Memory B cell (primary cell): ENCODE results near the gene DENR.
A peak's percentile ranks its signal among the peaks of the same experiment; 100 is the strongest.
"Not testable (repeated sequence)": the region's sequence is repeated elsewhere in the genome, so short reads cannot be mapped to it uniquely, and the experiment has no call there.

ENCODE experiments used
- ATAC-seq: fragments of 150-1000 bp; cut with Tn5 transposase; 2 replicates; pipeline ENCODE4 v1.10.0; 2021; ENCODE audit warnings: low read depth, mild to moderate bottlenecking, moderate library complexity
- DNase-seq, 2 donors: peaks; one replicate each; pipeline ENCODE4 v3.0.0; 2022; ENCODE audit warnings: low spot score in 2 of 2
- H3K27ac Mint-ChIP-seq: one replicate; pipeline ENCODE4 v1.8.0; 2022; ENCODE audit warnings: mild to moderate bottlenecking, moderate library complexity, mixed read lengths
- H3K27me3 Mint-ChIP-seq: one replicate; pipeline ENCODE4 v1.8.0; 2022; ENCODE audit warnings: mixed read lengths
- H3K36me3 Mint-ChIP-seq: one replicate; pipeline ENCODE4 v1.8.0; 2022; ENCODE audit warnings: mild to moderate bottlenecking, mixed read lengths
- H3K4me1 Mint-ChIP-seq: one replicate; pipeline ENCODE4 v1.8.0; 2022; ENCODE audit warnings: mixed read lengths
- H3K4me3 Mint-ChIP-seq: one replicate; pipeline ENCODE4 v1.8.0; 2022; ENCODE audit warnings: mild to moderate bottlenecking, moderate library complexity, mixed read lengths
- H3K9me3 Mint-ChIP-seq: one replicate; pipeline ENCODE4 v1.8.0; 2022; ENCODE audit warnings: mixed read lengths

DENR gene

DNA sequence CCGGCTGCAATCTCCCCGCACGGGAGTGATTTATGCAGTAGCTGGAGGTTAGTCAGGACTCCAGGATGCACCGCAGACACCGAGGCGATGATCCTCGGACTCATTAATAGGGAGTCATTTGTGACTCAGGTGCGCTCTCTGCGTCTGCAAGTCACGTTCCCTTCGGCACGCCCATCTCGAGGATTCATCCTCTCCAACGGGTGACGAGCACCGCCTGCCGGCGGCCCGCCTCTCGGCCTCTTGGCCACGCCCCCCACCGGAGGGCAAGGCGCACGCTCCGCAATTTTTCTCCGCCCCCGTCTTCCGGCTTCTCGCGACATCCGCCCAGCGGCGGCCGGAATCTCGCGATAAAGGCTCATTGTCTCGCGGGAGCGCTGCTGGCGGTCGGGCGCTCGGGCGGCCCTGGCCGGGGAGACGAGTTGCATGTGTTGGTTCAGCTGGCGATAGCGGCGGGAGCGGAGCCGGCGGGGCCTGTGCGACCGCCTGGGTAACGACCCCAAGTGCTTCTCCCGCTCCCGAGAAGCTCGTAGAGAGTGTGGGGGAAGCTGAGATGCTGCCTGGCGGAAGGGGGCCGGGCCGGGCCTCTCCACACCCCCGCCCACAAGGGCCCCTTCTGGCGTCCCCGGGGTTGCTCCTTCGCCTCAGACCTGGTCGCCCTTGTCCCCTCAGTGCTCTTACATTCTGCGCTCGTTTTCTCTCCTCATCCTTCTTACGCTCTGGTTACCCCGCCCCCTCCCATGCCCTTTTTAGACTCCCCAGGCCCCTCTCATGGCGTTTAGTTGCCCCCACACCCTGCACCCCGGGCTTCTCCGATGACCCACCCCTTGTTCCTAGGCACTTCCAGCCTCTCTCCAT lies at the start of gene DENR:
TSS of gene DENR (plus strand) at position 361 of the 855 bp plus-strand sequence. CDS start 878 bp downstream, outside the sequence.
- H3K27ac Mint-ChIP-seq, result peak within 1 kb of the TSS; percentile 95
- peak within 1 kb of the TSS; percentile 97 for H3K4me3 Mint-ChIP-seq
- ATAC-seq, result peak; percentile 86
- peaks cover 46% of the 10 kb centered on the region for H3K4me1 Mint-ChIP-seq
- peak; percentile 99 to 100 for DNase-seq
- H3K36me3 Mint-ChIP-seq, result peaks cover 26% of the 10 kb centered on the region
- no peaks in the 10 kb centered on the region for H3K9me3 Mint-ChIP-seq
- H3K27me3 Mint-ChIP-seq, result no peaks in the 10 kb centered on the region

DNA sequence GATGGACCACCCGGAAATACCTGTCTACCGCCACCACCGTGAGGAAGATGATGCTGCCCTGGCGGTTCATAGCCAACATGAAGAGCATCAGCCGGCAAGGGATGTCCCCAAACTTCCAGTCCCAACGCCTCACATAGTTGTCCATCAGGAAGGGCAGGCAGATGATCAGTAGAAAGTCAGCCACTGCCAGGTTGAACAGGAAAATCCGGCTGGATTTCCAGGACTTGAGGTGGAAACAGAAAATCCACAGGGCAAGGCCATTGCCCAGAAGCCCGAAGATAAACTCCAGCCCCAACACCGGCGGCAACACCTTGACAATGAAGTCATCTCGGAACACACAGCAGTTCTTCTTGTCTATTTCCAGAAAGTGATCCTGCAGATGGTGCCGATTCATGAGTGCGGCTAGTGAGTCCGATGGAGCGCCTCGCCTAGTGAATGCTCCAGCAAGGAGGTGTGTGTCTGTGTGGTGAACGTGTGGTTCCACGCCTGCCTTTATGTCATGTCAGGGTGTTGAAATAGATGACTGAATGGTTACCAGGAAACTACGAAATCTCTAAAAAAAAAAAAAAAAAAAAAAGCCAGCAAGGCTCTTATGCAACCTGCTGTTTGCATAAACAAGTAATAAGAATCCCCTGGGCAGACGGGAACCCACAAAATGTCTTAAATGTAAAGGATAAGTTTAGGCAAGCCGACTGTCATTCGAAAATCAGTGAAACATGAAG lies 49.6 kb upstream of the DENR start, which contains the start of gene HCAR2:
TSS of gene HCAR2 (minus strand) at position 468 of the 722 bp plus-strand sequence. CDS start at position 394, 74 bp downstream.
- H3K4me3 Mint-ChIP-seq, H3K27ac Mint-ChIP-seq, DNase-seq: not testable (repeated sequence)

DNA sequence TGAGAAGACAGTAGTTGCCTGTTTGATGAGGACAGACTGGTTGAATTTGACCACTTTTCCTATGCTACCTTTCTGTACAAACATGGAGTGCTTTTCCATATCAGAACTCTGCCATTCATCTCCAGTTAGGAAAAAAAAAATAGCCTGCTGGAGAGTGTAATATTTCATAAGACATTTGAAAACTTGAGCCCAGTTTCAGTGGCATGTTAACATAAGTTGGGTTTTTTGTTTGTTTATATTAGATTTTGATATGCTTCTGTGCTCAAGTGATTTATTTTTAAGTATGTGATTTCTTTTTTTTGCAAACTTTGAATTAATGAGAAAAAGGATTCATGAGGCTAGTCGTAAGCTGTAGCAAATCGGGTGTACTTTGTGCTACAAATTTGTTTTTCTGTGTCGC lies 48.8 kb upstream of the DENR start:
- not testable (repeated sequence) for H3K36me3 Mint-ChIP-seq, ATAC-seq, H3K9me3 Mint-ChIP-seq, H3K4me3 Mint-ChIP-seq, H3K4me1 Mint-ChIP-seq, H3K27ac Mint-ChIP-seq, H3K27me3 Mint-ChIP-seq, DNase-seq

More for the DNA sequence above, 49.6 kb upstream of the DENR start, which contains the start of gene HCAR2:
- not testable (repeated sequence) for H3K9me3 Mint-ChIP-seq, H3K4me1 Mint-ChIP-seq, ATAC-seq, H3K36me3 Mint-ChIP-seq, H3K27me3 Mint-ChIP-seq

- DNase-seq, H3K36me3 Mint-ChIP-seq, ATAC-seq, H3K4me1 Mint-ChIP-seq, H3K9me3 Mint-ChIP-seq, H3K27ac Mint-ChIP-seq, H3K27me3 Mint-ChIP-seq, H3K4me3 Mint-ChIP-seq: not testable (repeated sequence)
These were observed 43.3 kb upstream of the DENR start for GRCh38 chr12:122709287-122709686.

- H3K9me3 Mint-ChIP-seq, H3K4me1 Mint-ChIP-seq, H3K4me3 Mint-ChIP-seq, DNase-seq, H3K27me3 Mint-ChIP-seq, ATAC-seq, H3K36me3 Mint-ChIP-seq, H3K27ac Mint-ChIP-seq: not testable (repeated sequence)
These were observed 42.3 kb upstream of the DENR start for GRCh38 chr12:122710341-122710740.

DNA sequence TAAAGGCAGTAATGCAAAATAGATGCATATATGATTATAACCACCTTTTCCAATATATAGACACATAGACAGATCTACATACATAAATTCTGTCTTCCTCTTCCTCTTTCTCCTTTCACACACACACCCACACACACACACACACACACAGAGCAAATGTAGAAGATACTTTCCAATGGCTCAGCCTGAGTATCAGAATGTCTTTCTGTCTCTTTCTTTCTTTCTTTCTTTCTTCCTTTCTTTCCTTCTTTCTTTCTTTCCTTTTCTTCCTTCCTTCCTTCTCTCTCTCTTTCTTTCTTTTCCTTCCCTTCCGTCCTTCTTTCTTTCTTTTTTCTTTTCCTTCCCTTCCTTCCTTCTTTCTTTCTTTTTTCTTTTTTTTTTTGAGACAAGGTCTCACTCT lies 41.4 kb upstream of the DENR start:
- peak; percentile 64 for ATAC-seq
- not testable (repeated sequence) for H3K27me3 Mint-ChIP-seq, H3K27ac Mint-ChIP-seq, H3K36me3 Mint-ChIP-seq, H3K4me3 Mint-ChIP-seq, H3K4me1 Mint-ChIP-seq, DNase-seq, H3K9me3 Mint-ChIP-seq

GRCh38 chr12:122713491-122714188 lies 39.0 kb upstream of the DENR start:
- H3K4me1 Mint-ChIP-seq, result peaks cover 10% of the 10 kb centered on the region
- not testable (repeated sequence) for H3K27me3 Mint-ChIP-seq, ATAC-seq, H3K27ac Mint-ChIP-seq, H3K36me3 Mint-ChIP-seq, H3K4me3 Mint-ChIP-seq, DNase-seq, H3K9me3 Mint-ChIP-seq

GRCh38 chr12:122715211-122715610 lies 37.4 kb upstream of the DENR start:
- not testable (repeated sequence) for H3K9me3 Mint-ChIP-seq, H3K27me3 Mint-ChIP-seq, H3K27ac Mint-ChIP-seq, DNase-seq, H3K36me3 Mint-ChIP-seq, H3K4me3 Mint-ChIP-seq, ATAC-seq
- peaks cover 11% of the 10 kb centered on the region for H3K4me1 Mint-ChIP-seq

DNA sequence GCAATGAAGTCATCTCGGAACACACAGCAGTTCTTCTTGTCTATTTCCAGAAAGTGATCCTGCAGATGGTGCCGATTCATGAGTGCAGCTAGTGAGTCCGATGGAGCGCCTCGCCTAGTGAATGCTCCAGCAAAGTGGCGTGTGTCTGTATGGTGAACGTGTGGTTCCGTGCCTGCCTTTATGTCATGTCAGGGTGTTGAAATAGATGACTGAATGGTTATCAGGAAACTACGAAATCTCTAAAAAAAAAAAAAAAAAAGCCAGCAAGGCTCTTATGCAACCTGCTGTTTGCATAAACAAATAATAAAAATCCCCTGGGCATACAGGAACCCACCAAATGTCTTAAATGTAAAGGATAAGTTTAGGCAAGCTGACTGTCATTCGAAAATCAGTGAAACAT lies 36.0 kb upstream of the DENR start, which contains the start of gene HCAR3:
TSS of gene HCAR3 (minus strand) at position 154 of the 400 bp plus-strand sequence. CDS start at position 80, 74 bp downstream.
- H3K9me3 Mint-ChIP-seq, H3K4me3 Mint-ChIP-seq, H3K36me3 Mint-ChIP-seq, H3K27ac Mint-ChIP-seq, DNase-seq: not testable (repeated sequence)
- Mint-ChIP-seq H3K27me3 (peaks cover 10% of the 10 kb centered on the region), H3K4me1 (peaks cover 12% of the 10 kb centered on the region)
- peak; percentile 74 for ATAC-seq

- peaks cover 12% of the 10 kb centered on the region for H3K27me3 Mint-ChIP-seq
These were observed 31.5 kb upstream of the DENR start for GRCh38 chr12:122721057-122721545.

GRCh38 chr12:122722387-122722786 lies 30.2 kb upstream of the DENR start:
- Mint-ChIP-seq H3K4me3 (no peak overlapping the region), H3K27ac (no peak overlapping the region), H3K4me1 (peaks cover 26% of the 10 kb centered on the region), H3K27me3 (peaks cover 12% of the 10 kb centered on the region), H3K9me3 (no peaks in the 10 kb centered on the region), H3K36me3 (peaks cover 2% of the 10 kb centered on the region)
- no peak for DNase-seq
- ATAC-seq, result no peak

More at GRCh38 chr12:122721057-122721545, 31.5 kb upstream of the DENR start:
- peaks cover 26% of the 10 kb centered on the region for H3K4me1 Mint-ChIP-seq
- ATAC-seq (no peak), DNase-seq (no peak)
- H3K27ac Mint-ChIP-seq, result no peak overlapping the region
- peaks cover 2% of the 10 kb centered on the region for H3K36me3 Mint-ChIP-seq
- no peaks in the 10 kb centered on the region for H3K9me3 Mint-ChIP-seq
- H3K4me3 Mint-ChIP-seq, result no peak overlapping the region

DNA sequence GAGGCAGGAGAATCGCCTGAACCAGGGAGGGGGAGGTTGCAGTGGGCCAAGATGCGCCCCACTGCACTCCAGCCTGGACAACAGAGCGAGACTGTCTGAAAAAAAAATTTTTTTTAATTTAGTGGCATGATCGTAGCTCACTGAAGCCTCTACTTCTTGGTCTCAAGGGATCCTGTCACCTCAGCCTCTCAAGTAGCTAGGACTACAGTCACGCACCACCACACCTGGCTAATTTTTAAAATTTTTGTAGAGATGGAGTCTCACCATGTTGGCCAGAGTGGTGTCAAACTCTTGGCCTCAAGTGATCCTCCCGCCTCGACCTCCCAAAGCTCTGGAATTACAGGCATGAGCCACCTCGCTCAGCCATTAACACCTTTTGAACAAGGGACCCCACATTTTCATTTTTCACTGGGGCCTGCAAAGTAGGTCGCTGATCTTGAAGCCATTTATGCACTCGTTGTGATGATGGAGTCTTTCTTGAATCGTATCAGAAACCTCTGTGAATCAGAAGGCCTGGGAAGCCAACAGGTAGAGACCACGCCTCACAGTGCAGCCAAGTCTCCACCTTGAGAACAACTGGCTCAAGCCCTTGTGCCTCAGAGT lies 27.9 kb upstream of the DENR start:
- DNase-seq, result no peak
- H3K27ac Mint-ChIP-seq, result no peak overlapping the region
- peaks cover 26% of the 10 kb centered on the region for H3K4me1 Mint-ChIP-seq
- peak; percentile 80 for ATAC-seq
- no peak overlapping the region for H3K4me3 Mint-ChIP-seq
- H3K27me3 Mint-ChIP-seq, result peaks cover 13% of the 10 kb centered on the region
- no peaks in the 10 kb centered on the region for H3K9me3 Mint-ChIP-seq
- H3K36me3 Mint-ChIP-seq, result peaks cover 2% of the 10 kb centered on the region

DNA sequence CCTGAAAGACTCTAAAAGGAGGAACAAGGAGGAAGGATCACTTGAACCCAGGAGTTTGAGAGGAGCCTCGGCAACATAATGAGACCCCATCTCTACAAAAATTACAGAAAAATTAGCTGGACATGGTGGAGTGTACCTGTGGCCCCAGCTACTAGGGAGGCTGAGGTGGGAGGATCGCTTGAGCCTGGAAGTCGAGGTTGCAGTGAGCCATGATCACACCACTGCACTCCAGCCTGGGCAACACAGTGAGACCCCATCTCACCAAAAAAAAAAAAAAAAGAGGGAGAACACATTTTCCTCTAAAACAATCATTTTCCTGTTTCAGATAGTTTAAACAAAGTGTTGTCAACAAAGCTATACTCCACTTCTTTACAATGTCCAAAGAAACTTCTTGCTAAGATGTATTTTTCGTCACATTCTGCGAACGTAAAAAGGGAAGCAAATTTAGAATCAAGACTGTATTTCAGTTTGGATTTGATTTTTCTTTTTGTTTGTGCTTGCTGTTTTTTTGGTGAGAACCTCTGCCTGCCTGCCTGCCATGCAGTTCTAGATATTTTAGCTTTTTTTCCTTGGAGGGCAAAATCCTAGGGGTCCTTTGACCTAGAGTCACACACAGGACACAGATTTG lies 27.1 kb upstream of the DENR start:
- ATAC-seq (no peak), DNase-seq (no peak)
- H3K27ac Mint-ChIP-seq, result no peak overlapping the region
- peaks cover 24% of the 10 kb centered on the region for H3K4me1 Mint-ChIP-seq
- H3K36me3 Mint-ChIP-seq, result peaks cover 2% of the 10 kb centered on the region
- H3K27me3 Mint-ChIP-seq, result peaks cover 13% of the 10 kb centered on the region
- no peak overlapping the region for H3K4me3 Mint-ChIP-seq
- H3K9me3 Mint-ChIP-seq, result no peaks in the 10 kb centered on the region
